Measurements from ENCODE around the gene OTUD7B. TPM values are rescaled to one million over a fixed set of nuclear protein-coding genes. Genes with fewer than 3 reads are reported as not detected.

The OTUD7B gene
- total and polyA plus RNA-seq, 2 of the 8 experiments (the other 6 are each of a cell fraction or from before 2014, with no cell fraction given) = 4.2 to 21.5 TPM

DNA sequence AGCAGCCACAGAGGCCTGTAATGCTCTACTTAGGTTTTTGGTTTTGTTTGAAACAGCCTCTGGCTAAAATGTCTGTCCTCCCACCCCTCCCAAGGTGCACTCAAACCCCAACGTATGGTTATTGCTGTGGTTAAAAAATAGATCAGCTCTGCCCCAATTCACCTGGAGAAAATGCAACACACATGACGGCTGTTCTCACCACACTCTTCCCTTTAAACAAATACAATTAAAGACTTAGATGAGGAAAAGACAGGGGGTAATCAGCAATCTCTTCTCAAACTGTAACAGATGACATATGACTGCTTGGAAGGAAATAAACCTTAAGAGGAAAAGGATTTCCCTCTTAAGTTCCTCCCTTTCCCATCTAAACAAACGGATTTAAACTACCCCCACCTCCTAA, 67.6 kb downstream of the OTUD7B start:
- no peaks in the 10 kb centered on the region; the same call in 1 of the 2 replicates for H3K79me1 ChIP-seq (ENCODE audit: low read depth, low read length)
- no peak overlapping the region for H2AK5ac ChIP-seq (ENCODE audit: low read depth, low read length)
- no peak overlapping the region for H3K4me2 ChIP-seq (ENCODE audit: insufficient read depth in 1 of 2, low read depth in 2 of 2, low read length in 2 of 2)
- H3K36me3 ChIP-seq (ENCODE audit: control insufficient read depth in 2 of 4, insufficient read depth in 4 of 4, low read length in 3 of 4) = peaks cover 0 to 31% (median 17%) of the 10 kb centered on the region in 4 experiments; a peak in 6 of 8 replicates
- H3K79me2 ChIP-seq (ENCODE audit: control insufficient read depth in 1 of 2, insufficient read depth in 2 of 2, low read length in 2 of 2) = no peaks in the 10 kb centered on the region
- H3K56ac ChIP-seq (replicated peaks; ENCODE audit: insufficient read length, low read depth, low read length) = no peak overlapping the region
- DNase-seq (ENCODE audit: low read depth in 1 of 2, low spot score in 2 of 2) (no peak), FAIRE-seq (no peak)
- no peaks in the 10 kb centered on the region for H3K27me3 ChIP-seq (replicated peaks in 1 of 4; ENCODE audit: control insufficient read depth in 3 of 4, extremely low read depth in 1 of 4, insufficient read depth in 3 of 4, low read length in 3 of 4)
- peaks cover 0 to 11% (median 5%) of the 10 kb centered on the region in 4 experiments; a peak in 6 of 7 replicates for H3K4me1 ChIP-seq (replicated peaks in 1 of 4; ENCODE audit: control insufficient read depth in 3 of 4, insufficient read depth in 4 of 4, low read length in 3 of 4)
- H3K14ac ChIP-seq (ENCODE audit: insufficient read length) = no peak overlapping the region
- WGBS, 2 experiments (ENCODE audit: extremely low coverage in 1 of 2, insufficient coverage in 1 of 2, insufficient read length in 1 of 2, insufficient replicate concordance in 2 of 2, low coverage in 1 of 2, low lambda C conversion rate in 2 of 2, missing lambda C conversion rate in 1 of 2) = 73% methylated on average over 3 of the region's 3 CpGs; no CpG with 5 or more reads in 1 of the 2 experiments
- TF ChIP-seq CBX5 (IDR thresholded peaks at IDR 0.05; ENCODE audit: low read depth, low read length) (no peak), CEBPB (IDR thresholded peaks at IDR 0.05; ENCODE audit: low read depth, low read length) (no peak), BACH1 (IDR thresholded peaks at IDR 0.05; ENCODE audit: low read length) (no peak), JUN (IDR thresholded peaks at IDR 0.05; ENCODE audit: low read depth, low read length) (no peak), ASH2L (IDR thresholded peaks at IDR 0.05; ENCODE audit: low read length) (no peak), TBP (IDR thresholded peaks at IDR 0.05; ENCODE audit: low read depth, low read length) (no peak), MAFK (IDR thresholded peaks at IDR 0.05; ENCODE audit: low read depth, low read length) (no peak), RBBP5 (IDR thresholded peaks at IDR 0.05; ENCODE audit: borderline replicate concordance, low read depth, low read length) (no peak), TCF12 (IDR thresholded peaks at IDR 0.05; ENCODE audit: low read depth, low read length) (no peak), GTF2F1 (IDR thresholded peaks at IDR 0.05; ENCODE audit: borderline replicate concordance, low read depth, low read length) (no peak), EP300 (IDR thresholded peaks at IDR 0.05; ENCODE audit: borderline replicate concordance in 1 of 2, low read depth in 2 of 2, low read length in 2 of 2) (no peak)
- TF ChIP-seq, protein P1, sequence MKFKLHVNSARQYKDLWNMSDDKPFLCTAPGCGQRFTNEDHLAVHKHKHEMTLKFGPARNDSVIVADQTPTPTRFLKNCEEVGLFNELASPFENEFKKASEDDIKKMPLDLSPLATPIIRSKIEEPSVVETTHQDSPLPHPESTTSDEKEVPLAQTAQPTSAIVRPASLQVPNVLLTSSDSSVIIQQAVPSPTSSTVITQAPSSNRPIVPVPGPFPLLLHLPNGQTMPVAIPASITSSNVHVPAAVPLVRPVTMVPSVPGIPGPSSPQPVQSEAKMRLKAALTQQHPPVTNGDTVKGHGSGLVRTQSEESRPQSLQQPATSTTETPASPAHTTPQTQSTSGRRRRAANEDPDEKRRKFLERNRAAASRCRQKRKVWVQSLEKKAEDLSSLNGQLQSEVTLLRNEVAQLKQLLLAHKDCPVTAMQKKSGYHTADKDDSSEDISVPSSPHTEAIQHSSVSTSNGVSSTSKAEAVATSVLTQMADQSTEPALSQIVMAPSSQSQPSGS (IDR thresholded peaks at IDR 0.05; ENCODE audit: low read length) = no peak
- POLR2A ChIA-PET (ENCODE audit: partially characterized antibody) = interaction anchor here (0.7 to 1.6 kb wide), 7 partner anchors 10 to 125 kb away, joined by 3 to 5 read pairs (median 3); partner anchors contain the start of genes SV2A and VPS45
- no peak overlapping the region for H3K27ac ChIP-seq (ENCODE audit: low read depth, low read length)
- no peak overlapping the region for H3K23ac ChIP-seq (ENCODE audit: insufficient read length)
- H2BK20ac ChIP-seq (ENCODE audit: low read length) = no peak overlapping the region
- no peak overlapping the region for H2BK12ac ChIP-seq (ENCODE audit: low read depth, low read length)
- H4K8ac ChIP-seq (ENCODE audit: extremely low read depth, insufficient read depth, low read length) = no peak overlapping the region
- H2BK5ac ChIP-seq (ENCODE audit: low read depth, low read length) = no peak overlapping the region
- no peak overlapping the region for H3K4ac ChIP-seq (replicated peaks; ENCODE audit: insufficient read length, low read depth, low read length)
- no peak overlapping the region for H4K5ac ChIP-seq (ENCODE audit: insufficient read length, low read depth, low read length)
- no peak overlapping the region for H3K4me3 ChIP-seq (ENCODE audit: extremely low read depth in 1 of 4, insufficient read depth in 2 of 4, low read depth in 3 of 4, low read length in 4 of 4)
- no peak overlapping the region for H2BK15ac ChIP-seq (ENCODE audit: low read length)
- CTCF ChIA-PET (ENCODE audit: partially characterized antibody) = interaction anchor here (0.8 to 3.1 kb wide), 8 partner anchors 9 to 188 kb away, joined by 3 to 14 read pairs (median 4); a partner anchor contains a TSS
- no peaks in the 10 kb centered on the region; the same call in 1 of the 2 replicates for H3K23me2 ChIP-seq (ENCODE audit: low read depth, low read length)
- no peak overlapping the region for H2BK120ac ChIP-seq (replicated peaks; ENCODE audit: low read depth, low read length)
- H2AFZ ChIP-seq (ENCODE audit: low read length) = no peak overlapping the region
- H4K20me1 ChIP-seq (replicated peaks in 1 of 2; ENCODE audit: control insufficient read depth in 1 of 2, insufficient read depth in 2 of 2, low read length in 2 of 2) = no peaks in the 10 kb centered on the region
- H3K18ac ChIP-seq (ENCODE audit: extremely low read depth, low read length) = no peak overlapping the region
- no peak overlapping the region for H4K91ac ChIP-seq (replicated peaks; ENCODE audit: insufficient read length, low read length)
- no peaks in the 10 kb centered on the region for H3K9me3 ChIP-seq (ENCODE audit: insufficient read depth in 2 of 2, low read depth in 1 of 2, low read length in 1 of 2)
- no peak overlapping the region; a peak in 1 of 7 replicates for H3K9ac ChIP-seq (replicated peaks in 1 of 4; ENCODE audit: extremely low read depth in 1 of 4, low read depth in 3 of 4, low read length in 3 of 4)

Measured in H1 (cell line).